NB4 (cell line): Measurements from ENCODE around the gene CTTNBP2.

Experiments used
- CTCF ChIP-seq: IDR thresholded peaks from one replicate; pipeline ENCODE4 v1.5.1; 2012; ENCODE audit warnings: low read depth, low read length
- MAX ChIP-seq: IDR thresholded peaks from 2 replicates; pipeline ENCODE4 v1.6.1; 2011; ENCODE audit warnings: low read depth, low read length
- MYC ChIP-seq: IDR thresholded peaks from 2 replicates; pipeline ENCODE4 v1.6.1; 2011; ENCODE audit warnings: low read depth, low read length
- POLR2A ChIP-seq: IDR thresholded peaks from 2 replicates; pipeline ENCODE4 v1.6.1; 2011; ENCODE audit warnings: mild to moderate bottlenecking; ENCODE audit not compliant: insufficient read length; ENCODE audit errors: extremely low read depth

- TF ChIP-seq CTCF (no peak), MAX (no peak), POLR2A (no peak), MYC (no peak)
Observed at GRCh38 chr7:117808341-117808757, 64.9 kb downstream of the CTTNBP2 start.
